Pancreas (tissue), 10 donors: ENCODE measurements around the gene IL1RAP. TPM values are rescaled to one million over a fixed set of nuclear protein-coding genes. Genes with fewer than 3 reads are reported as not detected.
A peak's percentile ranks its signal among the peaks of the same experiment; 100 is the strongest.

ENCODE experiments used
- ATAC-seq, 4 donors: fragments of 200-7000 bp; cut with Tn5 transposase; one replicate each; pipeline versions ENCODE4 v1.8.0 to v1.9.1; 2020; ENCODE audit warnings: mild to moderate bottlenecking in 4 of 4, moderate library complexity in 4 of 4
- DNase-seq, 6 donors: peaks; one replicate each; pipeline ENCODE4 v3.0.0-alpha.2; 2020
- FAIRE-seq: peaks from 2 replicates; lab custom pipeline; 2012; peaks lifted over from hg19 to GRCh38; lab: Jason Lieb, UNC
- H3K27ac ChIP-seq, 4 donors: fragments of 200-600 bp; sonication (generic); 1 replicate in 3 of 4; 2 replicates in 1 of 4; pipeline versions ENCODE4 v1.5.0 to v1.8.0; 2020
- H3K27me3 ChIP-seq, 4 donors: fragments of 200-600 bp; one replicate each; pipeline ENCODE4 v1.8.0; 2021
- H3K36me3 ChIP-seq, 3 donors: fragments of 200-600 bp; sonication (generic) in 1 of 3; one replicate each; pipeline versions ENCODE4 v1.5.0 to v1.8.0; 2020 to 2021
- H3K4me1 ChIP-seq, 3 donors: fragments of 200-600 bp; one replicate each; pipeline ENCODE4 v1.8.0; 2021
- H3K4me3 ChIP-seq, 4 donors: fragments of 200-600 bp; sonication (generic) in 2 of 4; one replicate each; pipeline versions ENCODE4 v1.5.0 to v1.8.0; 2020 to 2021
- H3K9me3 ChIP-seq, 4 donors: fragments of 200-600 bp; one replicate each; pipeline ENCODE4 v1.8.0; 2021
- WGBS, 2 donors: extraction: QIAGEN DNeasy Blood & Tissue Kit; methylation state at CpG; one replicate each; pipeline ENCODE4 v1.1.7; 2013; 5-methylcytosine and 5-hydroxymethylcytosine counted together
- intact Hi-C, 3 donors: fragments of 100-400 bp; cut with DNase I; formaldehyde crosslinking; loops; one replicate each; pipeline versions ENCODE4 v1.11.1 to v1.14.2; 2022
- polyA plus RNA-seq, 2 donors: library from polyadenylated mRNA; stranded (reverse); fragments of 200-250 nt; gene quantifications; one replicate each; pipeline ENCODE4 v1.2.3, GENCODE V29; 2013
- total RNA-seq, 6 donors: library from RNA; stranded (reverse); fragmentation: NEBNext Ultra II Directional in 4 of 6; extraction: Animal tissue kit (Norgen Biotek cat#: 25700) in 4 of 6; gene quantifications; one replicate each; pipeline versions ENCODE4 v1.2.1 to v1.2.4, GENCODE V29; 2021 to 2023
- TF ChIP-seq, protein P1 (sequence below), 4 donors: fragments of 200-600 bp; sonication (generic) in 3 of 4; IDR thresholded peaks; one replicate each; pipeline versions ENCODE4 v1.5.0 to v1.8.0; 2021; ENCODE audit warnings: antibody characterized with exemption in 4 of 4
- donor health status: healthy with polysubstance abuse.
- donor health status: DM: no; HTN: no; CAD: no; lungs with moderate emphysema.
- donor health status: DM: no; HTN: no; CAD: no.
- donor health status: control.
- donor health status: control.
- donor health status: Bipolar disorder and iron deficiency.
- donor health status: DM: yes; HTN: yes; CAD: no.
- donor health status: DM: no; HTN: no; CAD: no.
- donor health status: DM: no; HTN: no; CAD: no.
- donor health status: DM: yes; HTN: yes; CAD: no.

Gene IL1RAP
- total and polyA plus RNA-seq, 8 donors: 0.49 to 9.3 (median 3.4) TPM

- intact Hi-C loops: no loop called here
- 96 to 100% methylated on average over 1 of the region's 1 CpG for WGBS, 2 donors
- Histone ChIP-seq H3K4me3 (no peak overlapping the region), H3K27me3 (no peaks in the 10 kb centered on the region), H3K9me3 (no peaks in the 10 kb centered on the region), H3K27ac (no peak overlapping the region), H3K4me1 (no peaks in the 10 kb centered on the region), H3K36me3 (no peaks in the 10 kb centered on the region)
- ATAC-seq (no peak), DNase-seq (no peak), FAIRE-seq (peak; percentile 26)
- TF ChIP-seq, protein P1, sequence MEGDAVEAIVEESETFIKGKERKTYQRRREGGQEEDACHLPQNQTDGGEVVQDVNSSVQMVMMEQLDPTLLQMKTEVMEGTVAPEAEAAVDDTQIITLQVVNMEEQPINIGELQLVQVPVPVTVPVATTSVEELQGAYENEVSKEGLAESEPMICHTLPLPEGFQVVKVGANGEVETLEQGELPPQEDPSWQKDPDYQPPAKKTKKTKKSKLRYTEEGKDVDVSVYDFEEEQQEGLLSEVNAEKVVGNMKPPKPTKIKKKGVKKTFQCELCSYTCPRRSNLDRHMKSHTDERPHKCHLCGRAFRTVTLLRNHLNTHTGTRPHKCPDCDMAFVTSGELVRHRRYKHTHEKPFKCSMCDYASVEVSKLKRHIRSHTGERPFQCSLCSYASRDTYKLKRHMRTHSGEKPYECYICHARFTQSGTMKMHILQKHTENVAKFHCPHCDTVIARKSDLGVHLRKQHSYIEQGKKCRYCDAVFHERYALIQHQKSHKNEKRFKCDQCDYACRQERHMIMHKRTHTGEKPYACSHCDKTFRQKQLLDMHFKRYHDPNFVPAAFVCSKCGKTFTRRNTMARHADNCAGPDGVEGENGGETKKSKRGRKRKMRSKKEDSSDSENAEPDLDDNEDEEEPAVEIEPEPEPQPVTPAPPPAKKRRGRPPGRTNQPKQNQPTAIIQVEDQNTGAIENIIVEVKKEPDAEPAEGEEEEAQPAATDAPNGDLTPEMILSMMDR (IDR thresholded peaks at IDR 0.05): no peak
Observed at GRCh38 chr3:190524942-190525341, 11.1 kb downstream of the IL1RAP start.

DNA sequence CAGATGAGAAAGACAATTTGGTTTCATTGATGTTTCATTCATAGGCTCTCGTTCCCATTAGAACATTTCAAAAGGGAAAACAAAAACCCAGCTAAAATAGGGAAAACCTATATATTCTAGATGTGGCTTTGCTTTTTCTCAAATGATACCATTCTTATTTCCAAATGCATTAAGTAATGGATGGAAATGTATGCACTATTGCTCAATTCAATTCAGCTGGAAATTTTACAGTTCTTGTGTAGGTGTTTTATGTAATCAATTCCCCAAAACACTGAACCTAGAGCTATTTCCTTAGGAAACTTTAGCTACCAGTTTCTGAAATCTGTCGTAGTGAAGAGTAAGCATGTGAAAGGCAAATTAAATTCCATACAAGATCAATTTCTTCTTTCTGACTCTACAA is 11.7 kb downstream of the IL1RAP start:
- TF ChIP-seq, protein P1 (IDR thresholded peaks at IDR 0.05): no peak
- WGBS, 2 donors: 85 to 95% methylated on average over 2 of the region's 2 CpGs
- Histone ChIP-seq H3K36me3 (no peaks in the 10 kb centered on the region), H3K27ac (no peak overlapping the region), H3K4me1 (no peaks in the 10 kb centered on the region), H3K9me3 (no peaks in the 10 kb centered on the region), H3K27me3 (no peaks in the 10 kb centered on the region), H3K4me3 (no peak overlapping the region)
- no peak for ATAC-seq
- DNase-seq: no peak
- no peak for FAIRE-seq
- intact Hi-C loops: no loop called here

- ATAC-seq (no peak), FAIRE-seq (no peak), DNase-seq (no peak)
- intact Hi-C loops: no loop called here
- WGBS, 2 donors: 82% methylated on average over 5 of the region's 5 CpGs
- Histone ChIP-seq H3K36me3 (no peaks in the 10 kb centered on the region), H3K27ac (no peak overlapping the region), H3K4me3 (no peak overlapping the region), H3K9me3 (no peaks in the 10 kb centered on the region), H3K4me1 (no peaks in the 10 kb centered on the region), H3K27me3 (no peaks in the 10 kb centered on the region)
- TF ChIP-seq, protein P1 (IDR thresholded peaks at IDR 0.05): no peak
Observed at GRCh38 chr3:190526787-190527762, 13.2 kb downstream of the IL1RAP start.

DNA sequence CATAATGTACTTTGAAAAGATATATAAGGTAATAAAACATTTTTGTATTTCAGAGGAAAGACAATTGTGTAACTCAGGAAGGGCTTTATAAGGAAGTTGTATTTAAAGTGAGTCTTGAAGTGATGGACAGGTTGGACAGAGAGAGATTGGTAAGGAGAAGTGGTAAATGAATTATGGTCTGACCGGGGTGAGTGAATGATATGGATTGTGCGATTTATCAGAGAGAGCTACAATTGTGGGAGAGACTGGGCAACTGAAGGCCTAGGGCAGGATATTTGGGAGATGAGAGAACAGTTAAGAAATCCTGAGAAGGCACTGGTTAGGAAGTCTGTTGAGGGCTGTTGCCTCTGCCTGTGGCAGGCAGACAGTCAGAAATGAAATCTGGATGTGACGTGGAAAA is 14.8 kb downstream of the IL1RAP start:
- Histone ChIP-seq H3K4me1 (no peaks in the 10 kb centered on the region), H3K27me3 (no peaks in the 10 kb centered on the region), H3K36me3 (no peaks in the 10 kb centered on the region), H3K27ac (no peak overlapping the region), H3K9me3 (no peaks in the 10 kb centered on the region), H3K4me3 (no peak overlapping the region)
- TF ChIP-seq, protein P1 (IDR thresholded peaks at IDR 0.05): no peak
- ATAC-seq (no peak), FAIRE-seq (no peak), DNase-seq (no peak)
- intact Hi-C loops: no loop called here
- WGBS, 2 donors: 89 to 91% methylated on average over 3 of the region's 3 CpGs

DNA sequence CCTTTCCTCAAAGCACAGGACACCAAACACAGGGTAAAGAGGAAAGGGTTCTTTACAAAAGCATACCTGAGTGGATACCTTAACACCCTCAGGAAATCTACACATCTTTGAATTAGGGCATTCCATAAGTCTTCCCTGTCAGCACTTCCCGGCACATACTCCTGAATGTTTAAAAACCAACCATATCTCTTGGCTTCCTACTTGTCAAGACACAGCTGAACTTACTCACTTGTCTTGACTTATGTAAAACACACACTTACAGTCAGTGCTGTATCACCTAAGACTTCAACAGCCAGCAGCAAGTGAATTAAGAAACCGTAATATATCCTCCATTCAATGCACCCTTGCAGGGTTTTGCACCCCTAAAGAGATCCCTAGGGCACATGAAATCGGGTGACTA is 17.5 kb downstream of the IL1RAP start:
- Histone ChIP-seq H3K27ac (no peak overlapping the region), H3K36me3 (no peaks in the 10 kb centered on the region), H3K4me3 (no peak overlapping the region), H3K4me1 (no peaks in the 10 kb centered on the region), H3K9me3 (no peaks in the 10 kb centered on the region), H3K27me3 (no peaks in the 10 kb centered on the region)
- DNase-seq (no peak), ATAC-seq (no peak), FAIRE-seq (no peak)
- TF ChIP-seq, protein P1 (IDR thresholded peaks at IDR 0.05): no peak
- intact Hi-C loops: no loop called here
- 84 to 85% methylated on average over 3 of the region's 3 CpGs for WGBS, 2 donors
